B cell (primary cell): ENCODE data around the gene AGBL4.
"Not testable (repeated sequence)": the region's sequence is repeated elsewhere in the genome, so short reads cannot be mapped to it uniquely, and the experiment has no call there.

Experiments used
- CTCF ChIP-seq: fragments of 200-600 bp; IDR thresholded peaks from one replicate; pipeline ENCODE4 v1.8.0; 2022; ENCODE audit warnings: antibody characterized with exemption, mild to moderate bottlenecking
- EZH2 ChIP-seq: IDR thresholded peaks from 2 replicates; pipeline ENCODE4 v1.6.1; 2012; ENCODE audit warnings: borderline replicate concordance, low read depth, mild to moderate bottlenecking, moderate library complexity, low read length; ENCODE audit not compliant: insufficient read depth, poor library complexity, severe bottlenecking

GRCh38 chr1:49002981-49003380, 1020.8 kb downstream of the AGBL4 start:
- not testable (repeated sequence) for TF ChIP-seq CTCF, EZH2
